ENCODE data around the gene CERS6.
"Not testable (repeated sequence)": the region's sequence is repeated elsewhere in the genome, so short reads cannot be mapped to it uniquely, and the experiment has no call there.

Gene CERS6

DNA sequence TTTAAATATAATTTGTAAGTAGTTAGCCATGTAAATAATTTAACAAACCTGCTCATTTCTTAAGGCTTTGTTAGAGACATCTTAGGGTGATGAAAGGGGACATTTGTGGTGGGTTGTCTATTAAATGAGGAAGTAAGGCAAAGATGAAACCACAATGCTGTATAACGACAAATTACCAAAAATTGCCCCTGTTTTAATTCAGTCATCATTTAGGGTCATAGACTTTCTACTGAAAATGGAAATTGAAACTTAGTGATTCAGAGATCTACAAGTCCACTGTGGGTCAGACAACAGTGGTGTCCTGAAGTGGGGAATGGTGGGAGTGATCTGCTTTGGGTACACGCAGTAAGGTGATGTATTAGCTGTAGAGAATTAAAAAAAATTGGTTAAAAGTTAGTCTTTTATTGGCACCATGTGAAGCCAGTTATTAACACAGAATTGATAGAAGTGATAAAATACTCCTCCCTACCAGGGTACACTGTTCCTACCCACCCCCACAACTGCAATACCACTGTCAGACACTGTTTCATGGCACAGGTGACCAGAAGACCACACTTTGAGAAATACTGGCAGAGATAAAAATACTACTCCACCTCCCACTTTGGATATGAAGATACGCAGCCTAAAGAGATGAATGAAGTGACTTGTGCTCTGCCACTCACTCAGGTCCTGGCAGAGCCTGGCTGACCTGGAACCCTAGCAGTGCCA is 13.4 kb downstream of the CERS6 start:
- no peak for DNase-seq

DNA sequence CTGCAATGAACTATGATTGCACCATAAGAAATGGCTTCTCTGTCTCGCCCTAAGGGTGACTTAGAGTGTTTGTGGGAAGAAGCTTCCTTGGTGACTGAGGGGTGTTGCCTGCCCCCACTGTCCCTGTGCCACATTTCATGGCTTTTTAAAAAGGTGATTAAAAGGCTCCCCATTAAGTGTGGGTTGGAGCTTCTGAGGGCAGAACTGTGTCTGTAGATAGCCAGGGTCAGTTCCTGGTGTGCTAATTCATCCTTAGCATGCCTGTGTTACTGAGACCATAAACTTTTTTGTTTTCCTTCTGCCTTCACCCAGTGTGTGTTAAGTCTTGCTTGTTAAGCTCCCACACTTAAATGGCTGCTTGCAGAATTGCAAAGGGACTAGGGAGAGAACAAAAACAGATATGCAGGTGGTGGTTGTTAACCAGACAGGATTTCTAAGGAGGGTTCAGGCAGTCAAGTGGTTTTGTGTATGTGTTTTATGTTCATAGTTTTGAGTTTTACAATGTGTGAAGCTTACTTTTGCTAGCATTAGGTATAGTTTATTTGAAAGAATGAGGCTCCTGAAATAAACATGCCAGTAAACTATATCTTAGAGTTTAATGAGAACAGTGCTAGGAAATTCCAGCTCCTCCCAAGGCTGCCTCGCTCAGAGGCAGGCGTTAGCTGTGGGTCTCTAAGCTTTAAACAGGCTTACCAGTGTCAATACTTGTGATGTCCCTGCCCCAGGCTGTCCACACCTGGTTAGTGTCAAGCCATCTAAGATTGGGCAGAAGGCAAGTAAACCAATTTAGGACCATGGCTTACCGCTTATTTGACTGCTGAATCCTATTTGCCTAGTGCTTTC is 14.5 kb downstream of the CERS6 start:
- DNase-seq = peak in 1 of 2 experiments; percentile 28

DNA sequence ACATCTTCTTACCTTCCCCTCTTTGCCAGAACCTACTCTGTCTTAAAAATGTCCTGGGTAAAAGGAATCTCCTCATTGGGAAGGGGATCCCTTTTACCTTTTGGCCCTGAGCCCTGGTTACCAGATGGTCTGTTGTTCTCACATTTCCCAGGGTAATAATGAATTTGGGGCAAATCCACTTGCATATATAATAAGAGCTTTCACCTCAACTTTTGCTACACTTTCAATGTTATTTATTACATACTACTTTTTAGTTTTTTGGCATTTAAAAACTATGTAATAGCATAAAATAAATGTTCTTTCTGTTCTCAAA is 15.0 kb downstream of the CERS6 start:
- no peak for DNase-seq

DNA sequence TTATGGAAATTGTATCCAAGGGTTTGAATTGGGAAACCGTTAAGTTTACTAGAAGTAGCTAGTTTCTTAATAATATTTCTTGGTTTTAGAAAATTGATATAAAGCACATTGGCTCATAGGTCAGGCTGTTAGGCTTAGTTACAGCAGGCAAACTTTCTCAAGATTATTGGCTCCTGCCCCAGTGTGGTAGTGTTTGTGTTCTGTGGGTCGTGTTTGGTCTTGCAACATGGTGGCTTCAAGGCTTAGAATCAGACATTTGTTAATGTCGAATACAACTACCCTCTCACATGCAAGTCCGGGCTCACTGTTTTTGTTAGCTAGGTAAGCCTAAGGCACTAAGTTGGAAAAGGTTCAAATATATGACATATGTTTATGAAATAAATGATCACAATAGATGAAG is 19.6 kb downstream of the CERS6 start:
- no peak for DNase-seq

DNA sequence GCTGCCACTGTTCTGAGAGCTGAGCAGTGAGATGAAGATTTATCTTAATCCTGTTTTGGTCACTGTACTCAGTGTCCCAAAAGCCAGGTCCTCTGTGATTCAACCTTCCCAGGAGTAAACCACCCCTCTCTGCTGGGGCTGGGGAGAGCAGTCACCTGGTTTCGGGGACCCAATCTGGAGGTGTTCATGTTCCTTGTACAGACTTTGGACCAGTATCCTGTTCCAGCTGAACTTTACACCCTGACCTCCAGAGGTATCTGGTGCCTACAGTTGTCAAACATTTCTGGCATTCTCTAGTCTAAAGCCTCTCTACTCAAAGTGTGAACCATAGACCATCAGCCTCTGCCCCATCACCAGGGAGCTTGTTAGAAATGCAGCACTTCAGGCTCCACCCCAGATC is 22.1 kb downstream of the CERS6 start:
- DNase-seq = no peak

DNA sequence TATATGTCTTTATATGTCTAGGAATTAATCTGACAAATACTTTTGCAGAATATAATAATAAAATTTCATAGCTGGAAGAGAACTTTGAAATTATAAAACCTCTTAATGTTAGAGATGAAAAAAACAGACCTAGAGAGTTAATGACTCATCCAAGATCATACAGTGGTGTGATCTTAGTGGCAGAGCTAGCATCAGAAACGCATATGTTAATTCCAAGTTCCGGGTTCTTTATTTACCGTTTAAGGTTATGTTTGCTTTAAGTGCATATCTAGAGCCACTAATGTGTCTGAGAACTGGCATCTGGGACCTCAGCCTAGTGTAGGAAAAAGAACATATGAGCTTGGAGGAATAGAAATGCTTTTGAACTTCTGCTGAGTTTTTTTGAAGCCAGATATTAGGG is 24.3 kb downstream of the CERS6 start:
- DNase-seq = no peak

DNA sequence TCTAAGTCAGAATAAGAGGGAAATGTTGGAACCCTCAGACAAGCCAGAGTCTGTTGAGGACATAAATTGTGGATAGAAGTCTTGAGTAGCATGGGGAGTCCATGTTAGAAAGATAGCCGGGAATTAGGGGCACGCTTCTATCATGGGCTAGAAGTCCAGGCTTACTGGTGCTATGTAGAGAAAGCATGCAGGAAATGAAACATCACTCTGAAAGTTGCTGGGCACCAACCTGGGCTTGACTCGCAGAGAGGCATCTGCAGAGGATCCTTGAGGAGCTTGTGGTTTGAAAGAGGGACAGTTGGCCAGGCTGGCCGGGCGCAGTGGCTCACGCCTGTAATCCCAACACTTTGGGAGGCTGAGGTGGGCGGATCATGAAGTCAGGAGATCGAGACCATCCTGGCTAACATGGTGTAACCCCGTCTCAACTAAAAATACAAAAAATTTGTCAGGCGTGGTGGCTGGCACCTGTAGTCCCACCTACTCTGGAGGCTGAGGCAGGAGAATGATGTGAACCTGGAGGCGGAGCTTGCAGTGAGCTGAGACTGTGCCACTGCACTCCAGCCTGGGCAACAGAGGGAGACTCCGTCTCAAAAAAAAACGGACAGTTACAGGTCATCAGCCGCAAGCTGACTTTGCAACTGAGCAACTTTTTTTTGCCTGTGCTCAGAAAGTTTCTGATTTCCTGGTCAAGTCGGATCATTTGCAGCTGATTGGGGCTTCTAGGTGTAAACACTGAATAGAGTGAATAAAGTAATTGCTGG is 24.9 kb downstream of the CERS6 start:
- DNase-seq = no peak

DNA sequence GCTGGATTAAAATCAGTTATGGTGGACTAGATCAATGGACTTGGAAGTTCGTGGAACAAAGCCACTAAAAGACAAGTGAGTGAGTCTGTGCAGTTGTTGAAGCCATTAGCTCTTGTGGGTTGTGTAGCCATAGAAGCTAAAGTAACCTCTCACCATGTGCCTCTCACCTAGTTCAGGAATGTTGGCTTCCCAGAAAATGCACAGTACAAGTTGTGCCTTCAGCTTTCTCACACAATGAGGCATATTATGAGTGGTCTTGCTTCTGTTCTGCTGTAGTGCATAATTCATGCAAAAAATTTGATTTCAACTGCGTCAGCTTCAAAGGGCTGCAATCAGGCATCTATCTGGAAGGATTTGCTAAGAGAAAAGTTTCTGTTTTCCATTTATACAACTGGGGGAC is 26.2 kb downstream of the CERS6 start:
- DNase-seq = no peak

DNA sequence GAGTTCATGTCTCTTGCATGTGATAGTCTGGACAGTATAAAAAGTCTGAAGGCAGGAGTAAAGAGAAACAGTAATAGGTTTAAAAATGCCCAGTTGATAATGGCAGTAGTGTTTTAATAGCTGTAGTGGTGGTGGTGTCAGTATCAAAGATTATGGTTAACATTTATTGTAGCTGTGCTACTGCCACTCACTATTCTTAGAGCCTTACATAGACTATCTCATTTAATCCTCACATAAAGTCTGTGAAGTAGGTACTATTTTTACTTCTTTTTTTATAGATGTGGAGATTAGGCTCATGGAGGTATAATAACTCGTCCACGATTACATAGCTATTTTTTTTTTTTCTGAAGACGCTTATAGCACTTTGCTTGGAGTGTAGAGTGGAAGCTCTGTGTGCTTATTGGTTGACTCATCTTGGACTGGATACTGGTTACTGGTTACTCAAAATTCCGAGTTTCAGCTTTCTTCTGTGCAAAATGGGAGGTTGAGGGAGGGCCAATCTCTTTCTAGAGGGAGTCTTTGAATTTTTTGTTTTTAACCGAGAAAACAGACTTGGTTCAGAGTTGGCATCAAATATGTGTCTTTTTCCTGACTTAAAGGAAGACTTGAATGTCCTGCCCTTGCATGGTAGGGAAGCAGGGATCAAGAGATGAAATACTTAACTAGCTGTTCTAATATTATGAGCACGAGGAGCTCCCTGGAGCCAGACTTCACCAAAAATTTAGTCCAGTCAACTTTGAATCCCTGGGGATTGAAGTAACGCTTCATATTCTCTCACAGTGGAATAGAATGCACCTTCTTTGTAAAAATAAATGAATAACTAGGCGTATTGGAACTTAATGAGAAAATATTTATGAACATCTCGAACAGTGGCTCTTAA is 27.1 kb downstream of the CERS6 start:
- no peak for DNase-seq

DNA sequence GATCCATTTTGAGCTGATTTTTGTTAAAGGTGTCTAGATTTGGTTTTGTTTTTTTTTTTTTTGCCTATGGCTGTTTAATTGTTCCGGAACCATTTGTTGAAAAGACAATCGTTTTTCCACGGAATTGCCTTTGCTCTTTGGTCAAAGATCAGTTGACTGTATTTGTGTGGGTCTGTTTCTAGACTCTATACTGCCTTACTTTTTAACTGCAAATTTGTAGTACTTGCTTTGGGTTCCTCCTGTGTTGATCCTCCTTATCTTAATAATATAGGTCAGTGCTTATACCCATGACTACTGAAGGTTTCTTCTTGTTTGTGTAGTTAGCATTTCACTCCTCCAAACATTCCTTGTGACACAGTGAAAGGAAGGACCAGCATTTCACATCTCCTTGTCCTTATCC is 30.4 kb downstream of the CERS6 start:
- DNase-seq = no peak

DNA sequence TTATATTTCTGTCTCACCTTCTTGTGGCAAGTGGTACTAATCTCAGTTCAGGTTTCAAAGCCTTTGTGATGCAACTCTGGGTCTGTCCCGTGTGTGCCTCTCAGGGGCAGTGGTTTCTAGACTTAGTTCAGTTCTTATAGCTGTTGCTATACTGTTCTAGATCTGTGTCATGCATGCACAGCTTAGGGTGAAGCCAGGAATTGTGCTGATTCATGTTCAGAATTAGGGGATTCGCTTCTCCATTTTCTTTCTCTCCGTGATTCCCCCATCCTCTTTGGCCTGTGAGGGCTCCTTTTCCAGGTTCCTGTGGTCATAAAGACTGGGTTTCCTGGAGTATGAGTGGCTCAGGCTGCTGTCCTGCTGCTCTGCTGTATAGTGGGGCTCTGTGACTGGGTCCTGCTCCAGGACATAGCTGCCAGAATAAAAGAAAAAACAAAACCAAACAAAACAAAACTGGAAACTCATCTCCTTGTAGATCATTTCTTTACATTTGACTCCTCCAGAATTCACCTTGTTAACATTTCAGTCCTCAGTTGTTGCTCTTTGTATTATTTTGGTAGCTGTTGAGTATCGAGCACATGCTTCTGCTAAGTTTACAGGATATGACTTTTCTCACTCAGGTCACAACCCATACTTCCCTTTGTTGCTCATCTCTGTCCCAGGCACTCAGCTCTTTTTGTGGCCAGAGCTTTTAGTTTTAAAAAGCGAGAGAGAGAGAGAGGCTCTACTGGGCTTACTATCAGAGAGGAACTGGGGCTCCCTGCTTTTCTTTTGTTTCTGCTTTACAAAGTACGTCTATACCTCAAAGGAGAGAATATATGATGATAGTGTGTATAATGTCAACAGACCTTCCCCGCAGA is 34.2 kb downstream of the CERS6 start:
- no peak for DNase-seq

DNA sequence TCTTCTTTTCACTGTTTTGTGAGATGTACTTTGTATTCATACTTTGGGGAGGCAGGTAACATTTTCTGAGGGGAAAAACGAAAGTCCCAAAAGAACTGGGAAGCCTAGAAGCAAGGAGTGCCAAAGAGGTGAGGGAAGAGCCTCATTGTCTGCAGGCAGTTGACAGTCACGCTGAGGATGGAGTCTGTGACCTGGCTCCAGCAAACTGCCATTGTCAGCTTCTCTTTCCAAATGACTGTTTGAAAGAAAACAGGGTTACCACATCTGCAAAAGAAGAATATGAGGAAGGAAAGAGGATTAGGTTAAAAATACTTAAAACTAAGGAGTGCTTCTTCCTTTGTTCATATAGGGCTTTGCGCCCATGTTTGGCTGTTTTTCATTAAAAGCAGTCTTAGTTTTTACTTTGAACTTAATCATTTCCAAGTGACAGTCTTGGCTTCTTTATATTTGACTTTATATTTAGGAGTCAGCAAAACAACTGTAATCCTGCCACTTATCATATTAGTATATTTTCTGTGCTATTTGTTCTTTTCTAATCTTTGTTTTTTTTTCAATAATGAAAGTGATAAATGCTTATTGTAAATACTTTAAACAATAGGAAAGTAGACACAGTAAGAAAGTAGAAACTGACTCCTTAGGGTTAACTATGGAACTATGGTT is 35.0 kb downstream of the CERS6 start:
- DNase-seq = no peak

DNA sequence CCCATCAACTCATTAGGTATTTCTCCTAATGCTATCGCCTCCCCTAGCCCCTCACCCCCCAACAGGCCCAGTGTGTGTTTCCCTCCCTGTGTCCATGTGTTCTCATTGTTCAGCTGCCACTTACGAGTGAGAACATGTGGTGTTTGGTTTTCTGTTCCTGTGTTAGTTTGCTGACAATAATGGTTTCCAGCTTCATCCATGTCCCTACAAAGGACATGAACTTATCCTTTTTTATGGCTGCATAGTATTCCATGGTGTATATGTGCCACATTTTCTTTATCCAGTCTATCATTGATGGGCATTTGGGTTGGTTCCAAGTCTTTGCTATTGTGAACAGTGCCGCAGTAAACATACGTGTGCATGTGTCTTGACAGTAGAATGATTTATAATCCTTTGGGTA is 35.7 kb downstream of the CERS6 start:
- DNase-seq = not testable (repeated sequence)

DNA sequence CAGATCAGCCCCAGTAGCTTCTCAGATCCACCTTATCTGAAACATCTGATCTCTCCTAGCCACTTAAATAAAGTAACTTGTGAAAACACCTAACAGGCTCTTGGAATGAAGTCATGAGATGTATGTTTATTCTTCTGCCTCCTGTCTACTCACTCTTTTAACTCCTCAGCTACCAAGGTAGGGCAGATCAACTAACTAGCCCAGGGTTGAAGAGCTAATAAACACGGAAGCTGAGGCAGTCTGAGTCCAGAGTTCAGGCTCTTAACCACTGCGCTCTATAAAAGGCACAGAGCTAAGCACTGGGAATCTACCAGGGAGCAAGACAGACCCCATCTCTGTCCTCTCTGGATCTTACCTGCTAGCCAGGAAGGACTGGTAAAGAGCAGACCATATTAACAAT is 37.1 kb downstream of the CERS6 start:
- DNase-seq = not testable (repeated sequence)

DNA sequence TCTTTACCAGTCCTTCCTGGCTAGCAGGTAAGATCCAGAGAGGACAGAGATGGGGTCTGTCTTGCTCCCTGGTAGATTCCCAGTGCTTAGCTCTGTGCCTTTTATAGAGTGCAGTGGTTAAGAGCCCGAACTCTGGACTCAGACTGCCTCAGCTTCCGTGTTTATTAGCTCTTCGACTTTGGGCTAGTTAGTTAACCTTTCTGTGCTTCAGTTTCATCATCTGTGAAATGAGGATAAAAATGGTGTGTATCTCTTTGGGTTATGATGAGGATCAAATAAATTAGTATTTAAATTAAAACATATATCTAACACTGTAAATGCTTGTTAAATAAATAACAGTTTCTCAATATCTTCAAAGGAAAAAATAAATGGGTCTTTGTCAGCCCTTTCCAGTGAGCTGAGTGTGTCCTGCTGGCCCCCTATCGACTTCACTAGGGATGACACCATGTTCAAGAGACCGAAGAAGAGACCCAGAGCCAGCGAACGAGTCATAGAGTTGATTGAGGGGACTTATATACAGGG is 38.2 kb downstream of the CERS6 start:
- peak; percentile 9 to 18 for DNase-seq

DNA sequence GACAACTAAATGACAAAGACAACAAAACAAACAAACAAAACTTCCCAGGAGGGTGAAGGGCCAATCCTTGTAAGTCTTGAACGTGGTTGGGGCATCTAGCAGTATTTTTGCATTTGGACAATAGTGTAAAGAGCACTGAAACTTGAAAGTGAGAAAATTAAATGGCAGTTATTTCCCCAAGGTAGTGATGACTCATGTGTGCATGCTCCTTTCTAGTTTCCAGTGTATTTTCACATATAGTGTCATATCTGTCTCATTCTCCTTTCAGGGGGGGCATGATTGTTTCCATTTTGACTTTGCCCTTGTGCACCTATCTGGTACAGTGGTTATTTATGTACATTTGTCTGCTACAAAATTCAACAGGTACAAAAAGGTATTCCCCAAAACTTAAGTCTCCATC is 39.5 kb downstream of the CERS6 start:
- DNase-seq = no peak

DNA sequence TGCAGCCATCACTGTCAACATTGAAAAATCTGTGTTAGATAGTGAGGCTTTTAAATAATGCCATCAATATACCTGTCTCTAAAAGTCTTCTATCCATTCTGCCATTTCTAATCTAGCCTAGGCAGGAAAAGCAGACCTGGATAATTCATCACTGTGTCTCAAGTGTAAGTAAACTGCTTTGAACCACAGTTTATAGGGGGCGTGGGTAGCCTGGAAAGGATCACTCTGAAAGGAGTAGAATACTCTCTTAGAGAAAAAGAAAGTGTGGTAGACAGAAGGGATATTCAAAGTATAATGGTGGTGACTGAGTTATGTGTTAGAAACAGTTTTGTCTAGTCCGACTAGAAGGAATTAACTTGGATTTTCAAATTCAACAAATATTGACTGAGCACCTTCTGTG is 40.8 kb downstream of the CERS6 start:
- DNase-seq = no peak

DNA sequence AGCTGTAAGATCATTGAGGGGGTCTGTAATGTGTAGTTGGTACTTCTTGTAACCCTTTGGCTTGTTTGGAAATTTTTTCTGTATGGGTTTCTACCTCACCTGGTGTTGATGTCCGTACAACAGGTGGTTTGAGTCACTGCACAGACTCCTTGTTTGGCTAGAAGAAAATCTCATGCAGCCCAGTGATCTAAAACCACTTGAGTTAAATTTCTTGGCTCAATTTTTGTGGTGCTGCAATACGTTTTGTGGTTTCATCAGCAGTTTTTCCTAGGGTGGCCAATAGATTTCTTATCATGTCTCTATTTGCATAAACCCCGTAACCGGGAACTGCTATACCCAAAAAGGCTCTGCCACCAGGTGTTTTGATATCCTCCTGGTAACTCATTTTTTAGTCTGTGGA is 43.4 kb downstream of the CERS6 start:
- DNase-seq = no peak

DNA sequence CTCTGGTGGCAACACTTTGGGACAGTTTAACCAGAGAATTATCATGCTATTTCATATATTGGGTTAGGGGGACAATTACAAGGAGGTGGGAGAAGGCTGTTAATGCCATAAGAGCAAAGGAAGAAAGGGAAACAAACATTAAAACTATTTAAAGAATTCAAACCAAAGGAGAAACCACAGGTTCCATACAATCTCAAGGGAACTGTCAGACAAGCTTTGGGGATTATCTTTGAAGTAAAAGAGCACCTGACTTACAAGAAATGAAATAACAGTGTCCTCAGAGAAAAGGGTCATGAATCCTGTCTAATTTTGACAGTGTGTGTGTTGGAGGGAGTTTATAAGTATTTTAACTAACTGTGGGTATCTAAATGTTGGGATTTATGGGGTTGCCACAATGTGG is 44.4 kb downstream of the CERS6 start:
- no peak for DNase-seq

DNA sequence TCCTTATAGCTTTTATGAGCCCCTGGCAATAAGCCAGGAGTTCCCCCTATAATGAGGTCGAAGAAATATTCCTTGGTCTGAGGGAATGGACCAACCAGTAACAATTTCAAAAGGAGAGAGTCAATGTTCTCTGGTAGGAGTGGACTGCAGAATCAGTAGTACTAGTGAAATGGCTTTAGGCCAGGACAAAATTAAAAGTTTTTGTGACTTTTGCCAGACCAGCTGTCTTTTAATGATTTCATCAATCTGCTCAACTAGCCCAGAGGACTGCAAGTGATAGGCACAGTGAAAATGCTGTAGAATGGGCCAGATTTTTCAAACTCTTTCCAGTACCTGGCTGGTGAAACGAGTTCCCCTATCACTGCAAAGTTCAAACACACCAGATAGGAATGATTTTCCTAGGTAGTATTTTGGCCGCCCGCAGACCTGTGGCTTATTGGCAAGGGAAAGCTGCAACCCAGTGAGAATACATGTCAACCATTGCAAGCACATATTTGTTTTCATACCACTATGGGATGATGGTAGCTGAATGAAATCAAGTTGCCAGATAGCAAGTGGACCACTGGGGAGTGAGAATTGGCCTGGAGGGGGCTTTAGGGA is 45.5 kb downstream of the CERS6 start:
- no peak for DNase-seq

DNA sequence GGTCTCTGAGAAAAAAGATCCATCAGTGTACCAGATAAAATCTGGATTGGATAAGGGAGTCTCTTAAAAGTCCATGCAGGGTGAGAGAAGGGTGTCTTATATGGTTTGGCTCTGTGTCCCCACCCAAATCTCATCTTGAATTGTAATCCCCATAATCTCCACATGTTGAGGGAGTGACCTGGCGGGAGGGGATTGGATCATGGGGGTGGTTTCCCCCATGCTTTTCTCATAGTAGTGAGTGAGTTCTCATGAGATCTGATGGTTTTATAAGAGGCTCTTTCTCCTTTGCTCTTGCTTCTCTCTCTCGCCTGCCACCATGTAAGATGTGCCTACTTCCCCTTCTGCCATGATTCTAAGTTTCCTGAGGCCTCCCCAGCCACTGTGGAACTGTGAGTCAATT is 46.8 kb downstream of the CERS6 start:
- not testable (repeated sequence) for DNase-seq

Measured in NCI-H2081 (cell line).